Activated CD4-positive, alpha-beta T cell treated with anti-CD3 and anti-CD28 coated beads, Interleukin-2, amount 50 U/mL, for 16 hours (primary cell): Measurements from ENCODE around the gene CLDN2.
"Not testable (repeated sequence)": the region's sequence is repeated elsewhere in the genome, so short reads cannot be mapped to it uniquely, and the experiment has no call there.

Source experiments
- DNase-seq: peaks from one replicate; pipeline ENCODE4 v3.0.0-alpha.2; 2020

CLDN2 gene

GRCh38 chrX:106964290-106964689 is 44.1 kb downstream of the CLDN2 start:
- no peak for DNase-seq

GRCh38 chrX:106966547-106966946 is 46.3 kb downstream of the CLDN2 start:
- DNase-seq, result not testable (repeated sequence)

DNA sequence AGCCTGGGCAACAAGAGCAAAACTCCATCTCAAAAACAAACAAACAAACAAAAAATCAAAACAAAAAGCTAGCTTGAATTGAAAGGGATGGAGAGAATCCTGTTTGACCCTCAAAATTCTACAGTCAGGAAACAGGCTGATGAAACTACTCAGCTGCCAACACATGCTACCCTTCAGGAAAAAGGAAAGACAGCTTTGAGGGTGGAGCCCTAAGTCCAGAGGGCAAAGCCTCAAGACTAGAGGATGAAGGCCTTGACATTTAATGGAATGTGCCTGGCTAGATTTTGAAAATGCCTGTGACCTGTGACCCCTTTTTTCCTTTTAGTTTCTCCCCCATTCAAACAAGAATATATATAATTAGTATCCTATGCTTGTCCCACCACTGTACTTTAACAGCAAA is 52.7 kb downstream of the CLDN2 start:
- DNase-seq, result no peak

- DNase-seq, result no peak
Observed at GRCh38 chrX:106973433-106974149, 53.4 kb downstream of the CLDN2 start.

DNA sequence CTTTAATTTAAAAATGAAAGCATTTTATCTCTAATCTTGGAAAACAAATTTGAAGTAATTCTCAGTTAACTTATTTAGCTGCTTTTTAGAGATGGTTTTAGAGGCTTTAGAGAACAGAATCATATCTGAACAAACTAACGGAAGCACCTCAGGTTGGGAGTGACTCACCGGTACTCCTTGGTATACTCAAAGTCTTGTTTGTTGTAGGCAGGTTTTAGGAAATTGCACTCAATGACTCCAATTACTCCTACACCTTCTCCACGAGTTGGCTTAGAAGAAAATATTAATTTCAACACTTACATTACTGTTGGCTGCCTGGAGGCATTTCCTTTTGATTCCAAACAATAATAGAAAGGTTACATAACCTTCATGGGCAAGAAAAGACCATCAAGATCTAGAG is 56.2 kb downstream of the CLDN2 start:
- DNase-seq, result no peak
